Erythroblast (primary cell): ENCODE data around the gene ZEB1.

ENCODE experiments used
- GATA1 ChIP-seq: IDR thresholded peaks from 2 replicates; pipeline ENCODE4 v1.6.1; 2011; ENCODE audit warnings: low read depth, mild to moderate bottlenecking, control low read depth, low read length, moderate library complexity
- POLR2A ChIP-seq: IDR thresholded peaks from 2 replicates; pipeline ENCODE4 v1.6.1; 2011; ENCODE audit warnings: mild to moderate bottlenecking, low read length

DNA sequence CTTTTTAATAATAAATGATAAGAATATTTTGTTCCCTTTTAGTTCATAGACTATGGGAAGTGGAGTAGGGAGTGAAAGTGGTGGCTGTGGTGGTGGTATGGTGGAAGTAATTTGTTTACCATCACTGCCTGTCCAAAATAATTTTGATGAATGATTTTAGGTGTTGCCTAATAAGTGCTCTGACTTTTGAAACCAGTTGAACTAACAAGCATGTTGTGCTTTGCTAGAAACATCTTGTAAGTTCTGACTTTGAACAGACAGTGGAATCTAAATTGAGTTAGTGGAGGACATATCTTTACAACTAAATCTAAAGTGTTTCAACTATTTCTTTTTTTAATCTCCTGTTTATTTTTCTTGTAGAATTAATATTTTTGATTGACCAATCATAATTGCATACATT, 49.7 kb downstream of the ZEB1 start:
- TF ChIP-seq POLR2A (no peak), GATA1 (no peak)
